ENCODE measurements around the gene ZNF592.

ZNF592 gene

GRCh38 chr15:84804005-84804900 lies 55.9 kb downstream of the ZNF592 start:
- no peak for DNase-seq (ENCODE audit: low read depth, low spot score)
- no peak overlapping the region for H3K27ac ChIP-seq

GRCh38 chr15:84805221-84805620 lies 56.8 kb downstream of the ZNF592 start:
- H3K27ac ChIP-seq: no peak overlapping the region
- DNase-seq (ENCODE audit: low read depth, low spot score): no peak

GRCh38 chr15:84807228-84807627 lies 58.8 kb downstream of the ZNF592 start:
- no peak overlapping the region for H3K27ac ChIP-seq
- no peak for DNase-seq (ENCODE audit: low read depth, low spot score)

GRCh38 chr15:84810073-84810840 lies 61.9 kb downstream of the ZNF592 start:
- DNase-seq (ENCODE audit: low read depth, low spot score): no peak
- H3K27ac ChIP-seq: no peak overlapping the region

- no peak overlapping the region for H3K27ac ChIP-seq
- no peak for DNase-seq (ENCODE audit: low read depth, low spot score)
Observed at GRCh38 chr15:84811151-84811550, 62.8 kb downstream of the ZNF592 start.

GRCh38 chr15:84811828-84812227 lies 63.4 kb downstream of the ZNF592 start:
- DNase-seq (ENCODE audit: low read depth, low spot score): no peak

GRCh38 chr15:84812842-84813241 lies 64.5 kb downstream of the ZNF592 start:
- H3K27ac ChIP-seq: no peak overlapping the region
- no peak for DNase-seq (ENCODE audit: low read depth, low spot score)

More at GRCh38 chr15:84811828-84812227, 63.4 kb downstream of the ZNF592 start:
- no peak overlapping the region for H3K27ac ChIP-seq

- DNase-seq (ENCODE audit: low read depth, low spot score): no peak
- H3K27ac ChIP-seq: no peak overlapping the region
Observed at GRCh38 chr15:84813435-84813834, 65.0 kb downstream of the ZNF592 start.

- no peak for DNase-seq (ENCODE audit: low read depth, low spot score)
- no peak overlapping the region for H3K27ac ChIP-seq
Observed at GRCh38 chr15:84813931-84814330, 65.5 kb downstream of the ZNF592 start.

- no peak overlapping the region for H3K27ac ChIP-seq
- DNase-seq (ENCODE audit: low read depth, low spot score): no peak
Observed at GRCh38 chr15:84814916-84815315, 66.5 kb downstream of the ZNF592 start.

GRCh38 chr15:84816694-84817465 lies 68.5 kb downstream of the ZNF592 start, which contains the start of gene ALPK3:
Gene ALPK3 (plus strand): TSS chr15:84817356. CDS start chr15:84817453, 97 bp downstream.
- H3K27ac ChIP-seq: no peak within 1 kb of the TSS
- no peak for DNase-seq (ENCODE audit: low read depth, low spot score)

GRCh38 chr15:84817466-84818081 lies 69.2 kb downstream of the ZNF592 start:
- no peak overlapping the region for H3K27ac ChIP-seq
- no peak for DNase-seq (ENCODE audit: low read depth, low spot score)

GRCh38 chr15:84818261-84819131 lies 70.1 kb downstream of the ZNF592 start:
- DNase-seq (ENCODE audit: low read depth, low spot score): no peak
- no peak overlapping the region for H3K27ac ChIP-seq

- H3K27ac ChIP-seq: no peak overlapping the region
- DNase-seq (ENCODE audit: low read depth, low spot score): no peak
Observed at GRCh38 chr15:84819291-84819768, 70.9 kb downstream of the ZNF592 start.

- H3K27ac ChIP-seq: no peak overlapping the region
- DNase-seq (ENCODE audit: low read depth, low spot score): no peak
Observed at GRCh38 chr15:84819791-84820190, 71.4 kb downstream of the ZNF592 start.

GRCh38 chr15:84821501-84822021 lies 73.2 kb downstream of the ZNF592 start:
- no peak overlapping the region for H3K27ac ChIP-seq
- no peak for DNase-seq (ENCODE audit: low read depth, low spot score)

- no peak for DNase-seq (ENCODE audit: low read depth, low spot score)
- H3K27ac ChIP-seq: no peak overlapping the region
Observed at GRCh38 chr15:84822653-84823281, 74.4 kb downstream of the ZNF592 start.

GRCh38 chr15:84823282-84823878 lies 75.0 kb downstream of the ZNF592 start:
- no peak overlapping the region for H3K27ac ChIP-seq

More at GRCh38 chr15:84823282-84823878, 75.0 kb downstream of the ZNF592 start:
- DNase-seq (ENCODE audit: low read depth, low spot score): no peak

All from epithelial cell of prostate (primary cell).